ENCODE results near the gene MICAL3. TPM values are rescaled to one million over a fixed set of nuclear protein-coding genes. Genes with fewer than 3 reads are reported as not detected.

MICAL3 gene
- polyA plus RNA-seq, 3 donors: 0.23 to 0.84 TPM; not detected in 1

DNA sequence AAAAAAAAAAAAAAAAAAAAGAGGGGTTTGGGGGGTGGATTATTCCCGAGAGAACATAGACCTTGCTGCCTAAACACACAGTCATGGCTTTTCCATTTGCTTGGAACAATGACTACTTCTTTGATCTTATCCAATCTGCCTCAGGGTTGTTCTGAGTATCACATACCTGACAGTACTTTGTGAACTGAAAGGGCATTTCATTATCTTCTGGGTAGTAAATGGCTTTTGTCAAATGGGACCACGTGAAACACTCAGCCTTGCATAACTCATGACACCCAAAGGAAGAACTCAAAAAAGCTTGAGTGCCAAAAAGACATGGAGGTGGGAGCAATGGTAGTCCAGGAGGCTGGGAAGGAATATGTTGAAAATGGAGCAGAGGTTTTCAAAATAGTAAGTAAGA lies 126.9 kb downstream of the MICAL3 start:
- H3K79me2 ChIP-seq (ENCODE audit: insufficient read depth, low read length): no peaks in the 10 kb centered on the region
- Mint-ChIP-seq H3K27ac (no peak overlapping the region), H3K9me3 (no peaks in the 10 kb centered on the region), H3K27me3 (ENCODE audit: low read depth in 3 of 3) (peaks cover 0 to 3% (median 0%) of the 10 kb centered on the region in 3 donors), H3K4me1 (no peaks in the 10 kb centered on the region), H3K4me3 (no peak overlapping the region), H3K36me3 (peaks cover 0 to 4% of the 10 kb centered on the region in 2 donors)
- H4K20me1 ChIP-seq (ENCODE audit: insufficient read depth, low read length): no peaks in the 10 kb centered on the region
- H2AFZ ChIP-seq (ENCODE audit: insufficient read depth, low read depth, low read length, poor library complexity, severe bottlenecking): no peak overlapping the region
- no peaks in the 10 kb centered on the region for H3K36me3 ChIP-seq (replicated peaks in 1 of 2; ENCODE audit: control insufficient read depth in 1 of 2, insufficient read depth in 2 of 2, low read length in 2 of 2)
- no peak overlapping the region for H3K27ac ChIP-seq (ENCODE audit: low read depth in 1 of 2, low read length in 2 of 2)
- no CpG with 5 or more reads among the region's 2 CpGs for WGBS (ENCODE audit: insufficient coverage)
- no peak overlapping the region for H3K9ac ChIP-seq (ENCODE audit: insufficient read depth, low read length, poor library complexity, severe bottlenecking)
- H3K27me3 ChIP-seq (ENCODE audit: control insufficient read depth in 2 of 2, insufficient read depth in 2 of 2, low read length in 2 of 2): no peaks in the 10 kb centered on the region
- no peaks in the 10 kb centered on the region for H3K4me1 ChIP-seq (ENCODE audit: control insufficient read depth in 1 of 2, insufficient read depth in 2 of 2, low read length in 2 of 2)
- no peak overlapping the region for H3K4me3 ChIP-seq (replicated peaks in 1 of 3; ENCODE audit: low read depth in 2 of 3, low read length in 3 of 3)
- no peak overlapping the region for H3K4me2 ChIP-seq (replicated peaks; ENCODE audit: extremely low read depth, low read length, poor library complexity, severe bottlenecking)
- intact Hi-C loops (cut with micrococcal nuclease): no loop called here
- no peak for DNase-seq
- H3K9me3 ChIP-seq (replicated peaks in 1 of 2; ENCODE audit: control insufficient read depth in 1 of 2, insufficient read depth in 1 of 2, low read length in 2 of 2): no peaks in the 10 kb centered on the region
- TF ChIP-seq, protein P1, sequence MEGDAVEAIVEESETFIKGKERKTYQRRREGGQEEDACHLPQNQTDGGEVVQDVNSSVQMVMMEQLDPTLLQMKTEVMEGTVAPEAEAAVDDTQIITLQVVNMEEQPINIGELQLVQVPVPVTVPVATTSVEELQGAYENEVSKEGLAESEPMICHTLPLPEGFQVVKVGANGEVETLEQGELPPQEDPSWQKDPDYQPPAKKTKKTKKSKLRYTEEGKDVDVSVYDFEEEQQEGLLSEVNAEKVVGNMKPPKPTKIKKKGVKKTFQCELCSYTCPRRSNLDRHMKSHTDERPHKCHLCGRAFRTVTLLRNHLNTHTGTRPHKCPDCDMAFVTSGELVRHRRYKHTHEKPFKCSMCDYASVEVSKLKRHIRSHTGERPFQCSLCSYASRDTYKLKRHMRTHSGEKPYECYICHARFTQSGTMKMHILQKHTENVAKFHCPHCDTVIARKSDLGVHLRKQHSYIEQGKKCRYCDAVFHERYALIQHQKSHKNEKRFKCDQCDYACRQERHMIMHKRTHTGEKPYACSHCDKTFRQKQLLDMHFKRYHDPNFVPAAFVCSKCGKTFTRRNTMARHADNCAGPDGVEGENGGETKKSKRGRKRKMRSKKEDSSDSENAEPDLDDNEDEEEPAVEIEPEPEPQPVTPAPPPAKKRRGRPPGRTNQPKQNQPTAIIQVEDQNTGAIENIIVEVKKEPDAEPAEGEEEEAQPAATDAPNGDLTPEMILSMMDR (IDR thresholded peaks at IDR 0.05): no peak

DNA sequence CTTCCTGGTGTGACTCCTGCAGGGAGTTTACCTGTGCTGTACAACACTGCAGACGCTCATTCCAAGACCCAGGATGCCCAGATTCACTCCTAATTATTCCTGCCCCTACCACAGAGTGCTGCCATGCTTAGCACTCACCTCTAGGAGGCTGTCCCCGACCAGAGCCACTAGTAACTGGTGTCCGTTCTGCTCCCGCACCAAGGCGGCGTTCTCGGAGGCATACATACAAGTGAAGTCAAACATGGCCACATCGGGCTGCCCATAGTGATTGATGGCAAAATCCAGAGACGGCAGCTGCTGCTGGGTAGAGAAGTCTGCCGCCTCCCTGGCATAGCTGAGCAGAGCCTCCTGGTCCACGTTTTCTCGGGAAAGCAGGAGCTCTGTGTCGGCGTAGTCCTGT lies 127.8 kb downstream of the MICAL3 start:
- Histone ChIP-seq H3K9me3 (replicated peaks in 1 of 2; ENCODE audit: control insufficient read depth in 1 of 2, insufficient read depth in 1 of 2, low read length in 2 of 2) (no peaks in the 10 kb centered on the region), H3K4me3 (replicated peaks in 1 of 3; ENCODE audit: low read depth in 2 of 3, low read length in 3 of 3) (no peak overlapping the region), H2AFZ (ENCODE audit: insufficient read depth, low read depth, low read length, poor library complexity, severe bottlenecking) (no peak overlapping the region), H3K36me3 (replicated peaks in 1 of 2; ENCODE audit: control insufficient read depth in 1 of 2, insufficient read depth in 2 of 2, low read length in 2 of 2) (no peaks in the 10 kb centered on the region), H3K27ac (ENCODE audit: low read depth in 1 of 2, low read length in 2 of 2) (no peak overlapping the region), H4K20me1 (ENCODE audit: insufficient read depth, low read length) (no peaks in the 10 kb centered on the region), H3K4me1 (ENCODE audit: control insufficient read depth in 1 of 2, insufficient read depth in 2 of 2, low read length in 2 of 2) (no peaks in the 10 kb centered on the region), H3K79me2 (ENCODE audit: insufficient read depth, low read length) (no peaks in the 10 kb centered on the region), H3K4me2 (replicated peaks; ENCODE audit: extremely low read depth, low read length, poor library complexity, severe bottlenecking) (no peak overlapping the region), H3K27me3 (ENCODE audit: control insufficient read depth in 2 of 2, insufficient read depth in 2 of 2, low read length in 2 of 2) (no peaks in the 10 kb centered on the region), H3K9ac (ENCODE audit: insufficient read depth, low read length, poor library complexity, severe bottlenecking) (no peak overlapping the region)
- H3K9me3 Mint-ChIP-seq: no peaks in the 10 kb centered on the region
- H3K4me3 Mint-ChIP-seq: no peak overlapping the region
- peak overlapping the region in 1 of 7 donors; percentile 28 for H3K27ac Mint-ChIP-seq
- 94% methylated on average over 10 of the region's 14 CpGs for WGBS (ENCODE audit: insufficient coverage)
- H3K36me3 Mint-ChIP-seq: peaks cover 0 to 4% of the 10 kb centered on the region in 2 donors
- DNase-seq: no peak
- intact Hi-C loops (cut with micrococcal nuclease): no loop called here
- H3K4me1 Mint-ChIP-seq: no peaks in the 10 kb centered on the region
- TF ChIP-seq, protein P1 (IDR thresholded peaks at IDR 0.05): no peak
- peaks cover 0 to 1% (median 0%) of the 10 kb centered on the region in 3 donors for H3K27me3 Mint-ChIP-seq (ENCODE audit: low read depth in 3 of 3)

Measured in CD14-positive monocyte (primary cell).